ENCODE measurements around the gene ZNF775. TPM values are rescaled to one million over a fixed set of nuclear protein-coding genes. Genes with fewer than 3 reads are reported as not detected.

ZNF775 gene
- polyA plus RNA-seq, 4 donors = 4.6 to 11.7 (median 8.7) TPM

- DNase-seq (ENCODE audit: low read depth in 4 of 4, low spot score in 2 of 4) = peak in 2 of 4 donors; percentile 74 to 78
Observed at GRCh38 chr7:150368096-150368883, 10.8 kb upstream of the ZNF775 start, which contains the start of gene REPIN1. REPIN1 (plus strand) TSS chr7:150368822; CDS start chr7:150369712, 890 bp downstream.

- DNase-seq (ENCODE audit: low read depth in 4 of 4, low spot score in 2 of 4) = peak in 1 of 4 donors; percentile 67
Observed at GRCh38 chr7:150368884-150369747, 10.0 kb upstream of the ZNF775 start.

- no peak for DNase-seq (ENCODE audit: low read depth in 4 of 4, low spot score in 2 of 4)
Observed at GRCh38 chr7:150369748-150370501, 9.2 kb upstream of the ZNF775 start.

- DNase-seq (ENCODE audit: low read depth in 4 of 4, low spot score in 2 of 4) = no peak
Observed at GRCh38 chr7:150370612-150371071, 8.5 kb upstream of the ZNF775 start.

GRCh38 chr7:150371131-150371995, 7.8 kb upstream of the ZNF775 start:
- DNase-seq (ENCODE audit: low read depth in 4 of 4, low spot score in 2 of 4) = no peak

- no peak for DNase-seq (ENCODE audit: low read depth in 4 of 4, low spot score in 2 of 4)
Observed at GRCh38 chr7:150371996-150372270, 7.2 kb upstream of the ZNF775 start.

GRCh38 chr7:150372271-150373048, 6.7 kb upstream of the ZNF775 start:
- DNase-seq (ENCODE audit: low read depth in 4 of 4, low spot score in 2 of 4) = no peak

- no peak for DNase-seq (ENCODE audit: low read depth in 4 of 4, low spot score in 2 of 4)
Observed at GRCh38 chr7:150373049-150373801, 5.9 kb upstream of the ZNF775 start.

- DNase-seq (ENCODE audit: low read depth in 4 of 4, low spot score in 2 of 4) = no peak
Observed at GRCh38 chr7:150374026-150374425, 5.1 kb upstream of the ZNF775 start.

GRCh38 chr7:150374472-150374871, 4.7 kb upstream of the ZNF775 start:
- no peak for DNase-seq (ENCODE audit: low read depth in 4 of 4, low spot score in 2 of 4)

- no peak for DNase-seq (ENCODE audit: low read depth in 4 of 4, low spot score in 2 of 4)
Observed at GRCh38 chr7:150375662-150376521, 3.2 kb upstream of the ZNF775 start.

- DNase-seq (ENCODE audit: low read depth in 4 of 4, low spot score in 2 of 4) = no peak
Observed at GRCh38 chr7:150376560-150376959, 2.6 kb upstream of the ZNF775 start.

- DNase-seq (ENCODE audit: low read depth in 4 of 4, low spot score in 2 of 4) = no peak
Observed at GRCh38 chr7:150377196-150377595, 1.9 kb upstream of the ZNF775 start.

GRCh38 chr7:150377635-150378034, 1.5 kb upstream of the ZNF775 start:
- no peak for DNase-seq (ENCODE audit: low read depth in 4 of 4, low spot score in 2 of 4)

- peak in 1 of 4 donors; percentile 66 for DNase-seq (ENCODE audit: low read depth in 4 of 4, low spot score in 2 of 4)
Observed at GRCh38 chr7:150378115-150378852, 846 bp upstream of the ZNF775 start.

GRCh38 chr7:150379441-150380379, 580 bp downstream of the ZNF775 start:
- no peak for DNase-seq (ENCODE audit: low read depth in 4 of 4, low spot score in 2 of 4)

Data from left renal cortex interstitium (tissue), 4 donors.